Retinal pigment epithelial cell (primary cell): ENCODE results near the gene ATXN7L1.

Experiments
- DNase-seq: peaks from one replicate; pipeline ENCODE4 v3.0.0-alpha.2; 2010; ENCODE audit warnings: low read depth
- H3K4me3 ChIP-seq: 2 replicates; pipeline ENCODE4 v1.5.1; 2011; ENCODE audit warnings: mild to moderate bottlenecking, low read length, control low read depth, moderate library complexity
- TF ChIP-seq, protein P1 (sequence below): conservative IDR thresholded peaks from 2 replicates; pipeline ENCODE4 v1.5.1; 2011; ENCODE audit warnings: low read depth, low read length, control low read depth, inconsistent platforms

Gene ATXN7L1

DNA sequence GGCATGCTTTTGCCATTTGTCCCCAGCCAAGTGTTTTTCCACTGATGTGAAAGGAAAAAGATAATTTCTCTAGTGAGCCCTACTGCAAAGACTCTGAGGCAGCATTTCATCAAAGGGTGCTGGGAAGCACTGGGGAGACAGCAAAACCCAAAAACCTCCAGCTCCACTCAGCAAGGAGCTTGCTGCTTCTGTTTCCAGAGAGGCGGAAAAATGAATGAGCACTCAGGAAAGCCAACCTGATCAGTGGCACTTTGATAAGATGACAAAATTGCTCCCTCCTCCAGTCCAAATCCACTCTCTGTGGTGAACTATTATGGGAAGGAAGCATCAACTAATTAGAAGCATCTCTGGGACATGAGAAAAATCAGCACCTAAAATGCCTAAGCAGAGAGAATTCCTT is 68.2 kb downstream of the ATXN7L1 start:
- no peak overlapping the region for H3K4me3 ChIP-seq
- TF ChIP-seq, protein P1, sequence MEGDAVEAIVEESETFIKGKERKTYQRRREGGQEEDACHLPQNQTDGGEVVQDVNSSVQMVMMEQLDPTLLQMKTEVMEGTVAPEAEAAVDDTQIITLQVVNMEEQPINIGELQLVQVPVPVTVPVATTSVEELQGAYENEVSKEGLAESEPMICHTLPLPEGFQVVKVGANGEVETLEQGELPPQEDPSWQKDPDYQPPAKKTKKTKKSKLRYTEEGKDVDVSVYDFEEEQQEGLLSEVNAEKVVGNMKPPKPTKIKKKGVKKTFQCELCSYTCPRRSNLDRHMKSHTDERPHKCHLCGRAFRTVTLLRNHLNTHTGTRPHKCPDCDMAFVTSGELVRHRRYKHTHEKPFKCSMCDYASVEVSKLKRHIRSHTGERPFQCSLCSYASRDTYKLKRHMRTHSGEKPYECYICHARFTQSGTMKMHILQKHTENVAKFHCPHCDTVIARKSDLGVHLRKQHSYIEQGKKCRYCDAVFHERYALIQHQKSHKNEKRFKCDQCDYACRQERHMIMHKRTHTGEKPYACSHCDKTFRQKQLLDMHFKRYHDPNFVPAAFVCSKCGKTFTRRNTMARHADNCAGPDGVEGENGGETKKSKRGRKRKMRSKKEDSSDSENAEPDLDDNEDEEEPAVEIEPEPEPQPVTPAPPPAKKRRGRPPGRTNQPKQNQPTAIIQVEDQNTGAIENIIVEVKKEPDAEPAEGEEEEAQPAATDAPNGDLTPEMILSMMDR = no peak

DNA sequence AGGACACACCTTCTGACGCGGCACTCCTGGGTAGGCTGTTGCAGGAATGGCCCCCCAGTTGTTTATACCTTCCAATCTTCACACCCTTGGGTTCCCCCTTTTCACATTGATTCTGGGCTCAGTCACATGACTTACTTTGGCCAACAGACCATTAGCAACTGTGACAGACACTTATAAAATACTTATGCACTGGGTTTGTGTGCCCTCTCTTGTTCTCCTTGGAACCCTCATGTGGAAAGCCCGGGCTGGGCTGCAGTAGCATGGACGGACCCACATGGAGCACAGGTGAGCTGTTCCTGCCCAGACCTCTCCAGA is 69.0 kb downstream of the ATXN7L1 start:
- DNase-seq = no peak
- no peak overlapping the region for H3K4me3 ChIP-seq
- TF ChIP-seq, protein P1 = no peak

More for the DNA sequence above, 68.2 kb downstream of the ATXN7L1 start:
- no peak for DNase-seq

DNA sequence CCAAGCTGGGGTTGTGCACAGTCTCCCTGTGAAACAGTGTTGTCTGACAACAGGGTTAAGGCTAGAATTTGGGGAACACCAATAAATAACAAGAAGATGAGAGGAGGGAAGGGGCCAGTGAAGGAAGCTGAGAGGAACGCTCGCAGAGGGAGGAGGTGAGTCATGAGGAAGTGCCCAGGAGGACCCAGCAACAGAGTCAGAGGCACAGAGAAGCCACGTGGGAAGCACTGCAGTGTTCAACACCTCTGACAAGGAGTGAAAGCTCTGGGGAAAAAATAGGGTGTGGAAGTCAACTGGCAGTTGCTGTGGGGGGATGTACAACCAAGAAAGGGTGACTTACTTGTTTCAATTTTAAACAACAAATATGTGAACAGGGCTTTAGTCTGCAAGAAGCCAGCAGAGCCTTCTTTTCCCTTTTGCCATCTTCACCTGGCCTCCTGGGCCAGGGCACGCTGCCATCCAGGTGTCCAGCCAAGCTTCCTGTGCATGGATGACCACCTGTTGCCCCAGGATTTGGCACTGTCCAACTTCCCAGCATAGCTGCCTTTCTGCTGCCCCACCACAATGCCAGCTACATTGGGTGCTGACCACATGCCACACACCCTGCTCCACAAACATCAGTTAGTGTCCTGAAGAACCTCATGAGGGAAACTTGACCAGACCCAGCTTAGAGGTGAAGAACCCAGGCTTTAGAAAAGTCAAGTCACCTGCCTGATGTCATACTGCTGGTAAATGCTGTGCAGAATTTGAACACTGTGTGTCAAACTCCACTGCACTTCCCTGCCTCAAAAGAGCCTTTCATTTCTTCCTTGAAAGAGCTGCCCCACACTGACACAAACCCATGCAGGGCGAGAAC is 69.6 kb downstream of the ATXN7L1 start:
- peak; percentile 33 for DNase-seq
- TF ChIP-seq, protein P1 = no peak
- H3K4me3 ChIP-seq = no peak overlapping the region

DNA sequence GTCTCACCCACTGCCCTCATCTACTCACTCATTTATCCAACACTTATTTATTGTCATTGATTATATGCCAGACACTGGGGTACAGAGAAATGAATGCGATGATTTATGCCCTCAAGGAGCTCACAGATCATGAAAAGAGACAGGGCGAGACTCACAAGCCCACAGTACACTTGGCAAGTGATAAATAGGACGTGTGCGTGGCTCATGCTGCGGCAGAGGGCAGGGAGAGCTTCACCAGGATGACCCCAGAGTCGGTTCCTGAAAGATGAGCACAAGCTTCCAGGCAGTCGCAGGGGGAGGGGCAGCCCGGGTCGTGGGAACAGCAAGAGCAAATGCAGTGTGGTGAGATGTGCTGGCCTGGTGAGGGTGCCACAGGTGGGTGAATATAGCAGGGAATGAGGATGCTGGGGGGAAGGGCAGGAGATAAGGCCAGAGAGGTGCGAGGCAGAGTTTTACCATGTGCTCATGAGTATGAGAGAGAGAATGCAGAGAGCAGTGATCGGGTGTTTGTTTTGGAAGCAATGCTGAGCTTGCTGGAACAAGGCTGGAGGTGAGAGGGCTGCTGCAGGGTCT is 70.9 kb downstream of the ATXN7L1 start:
- H3K4me3 ChIP-seq = no peak overlapping the region
- DNase-seq = no peak
- TF ChIP-seq, protein P1 = no peak

DNA sequence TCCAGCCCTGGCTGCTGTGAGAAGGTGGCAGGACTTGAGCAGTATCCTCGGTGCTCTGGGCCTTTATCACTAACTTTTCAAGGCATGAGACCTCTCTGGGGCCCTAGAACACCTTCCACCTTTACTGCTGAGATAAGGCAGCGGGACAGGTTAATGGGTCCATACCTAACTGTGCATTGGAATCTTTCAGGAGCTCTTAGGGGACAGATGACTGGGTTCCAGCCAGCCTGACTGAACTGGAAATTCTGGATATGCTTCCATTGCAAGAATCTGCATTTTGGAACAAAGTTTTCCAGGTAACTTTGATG is 73.0 kb downstream of the ATXN7L1 start:
- TF ChIP-seq, protein P1 = no peak
- no peak overlapping the region for H3K4me3 ChIP-seq
- DNase-seq = no peak

DNA sequence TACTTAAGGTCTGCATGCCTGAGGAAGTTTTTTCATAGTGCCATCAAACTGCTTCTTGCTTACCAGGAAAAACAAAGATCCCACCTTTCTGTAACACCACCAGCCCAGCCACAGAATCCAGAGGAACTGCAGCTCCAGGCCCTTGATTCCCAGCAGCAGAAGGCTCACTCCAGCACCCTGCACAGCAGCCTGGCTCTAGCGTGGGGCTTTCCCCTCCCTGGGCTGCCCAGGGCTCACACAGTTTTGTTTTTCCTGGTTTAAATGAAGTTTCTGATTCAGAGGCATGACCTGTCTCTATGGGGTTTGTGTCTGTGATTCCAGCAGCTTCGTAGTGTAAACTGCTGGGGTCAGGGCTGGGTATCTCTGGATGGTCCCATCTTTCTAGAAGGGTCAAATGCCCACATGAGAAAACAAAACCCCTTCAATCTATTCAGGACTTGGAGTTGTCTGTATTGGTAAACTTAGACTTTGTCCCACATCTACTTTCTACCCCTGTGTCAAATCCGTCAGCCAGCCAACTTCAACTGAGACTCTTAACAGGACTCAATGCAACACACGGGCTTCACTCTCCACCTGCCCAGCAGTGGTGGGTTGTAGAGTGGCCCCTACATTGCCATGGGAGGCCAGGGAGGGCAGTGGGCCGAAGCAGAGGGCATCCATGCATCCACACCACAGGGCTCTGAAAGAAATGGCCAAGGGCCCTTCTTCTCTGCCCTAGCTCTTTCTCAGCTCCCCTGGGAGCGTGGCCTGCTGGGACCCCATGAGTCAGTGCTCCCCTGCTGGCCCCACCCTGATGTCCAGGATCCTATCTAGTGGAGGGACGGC is 73.6 kb downstream of the ATXN7L1 start:
- TF ChIP-seq, protein P1 = no peak
- H3K4me3 ChIP-seq = no peak overlapping the region
- no peak for DNase-seq
